ENCODE results near the gene SMARCD1.
"Not testable (repeated sequence)": the region's sequence is repeated elsewhere in the genome, so short reads cannot be mapped to it uniquely, and the experiment has no call there.

SMARCD1 gene

GRCh38 chr12:50078281-50078680, 6.9 kb upstream of the SMARCD1 start:
- no peak for DNase-seq

GRCh38 chr12:50079771-50080170, 5.4 kb upstream of the SMARCD1 start:
- DNase-seq, result no peak

GRCh38 chr12:50081096-50081808, 3.9 kb upstream of the SMARCD1 start:
- DNase-seq, result no peak

GRCh38 chr12:50082644-50083043, 2.5 kb upstream of the SMARCD1 start:
- DNase-seq, result no peak

GRCh38 chr12:50083301-50083700, 1.8 kb upstream of the SMARCD1 start:
- no peak for DNase-seq

- DNase-seq, result not testable (repeated sequence)
These were observed 750 bp upstream of the SMARCD1 start for GRCh38 chr12:50084409-50084774.

- DNase-seq, result no peak
These were observed 502 bp downstream of the SMARCD1 start for GRCh38 chr12:50085615-50086072.

- no peak for DNase-seq
These were observed 1.0 kb downstream of the SMARCD1 start for GRCh38 chr12:50086148-50086547.

- DNase-seq, result no peak
These were observed 2.0 kb downstream of the SMARCD1 start for GRCh38 chr12:50087151-50087550.

GRCh38 chr12:50087995-50088394, 2.9 kb downstream of the SMARCD1 start:
- DNase-seq, result no peak

GRCh38 chr12:50088577-50089335, 3.6 kb downstream of the SMARCD1 start:
- DNase-seq, result peak; percentile 3

GRCh38 chr12:50089730-50090129, 4.6 kb downstream of the SMARCD1 start:
- DNase-seq, result no peak

- DNase-seq, result no peak
These were observed 5.2 kb downstream of the SMARCD1 start for GRCh38 chr12:50090391-50090790.

GRCh38 chr12:50097952-50098351, 12.8 kb downstream of the SMARCD1 start:
- no peak for DNase-seq

- no peak for DNase-seq
These were observed 14.3 kb downstream of the SMARCD1 start for GRCh38 chr12:50099302-50100008.

GRCh38 chr12:50100561-50100960, 15.4 kb downstream of the SMARCD1 start:
- DNase-seq, result no peak

GRCh38 chr12:50101663-50102062, 16.5 kb downstream of the SMARCD1 start:
- DNase-seq, result no peak

- no peak for DNase-seq
These were observed 17.0 kb downstream of the SMARCD1 start for GRCh38 chr12:50102131-50102531.

- DNase-seq, result no peak
These were observed 17.6 kb downstream of the SMARCD1 start for GRCh38 chr12:50102646-50103309.

GRCh38 chr12:50103351-50103750, 18.2 kb downstream of the SMARCD1 start:
- no peak for DNase-seq

GRCh38 chr12:50103767-50104321, 18.7 kb downstream of the SMARCD1 start, which contains the start of gene GPD1:
Gene GPD1 (plus strand): TSS chr12:50104008. CDS start chr12:50104051, 43 bp downstream.
- DNase-seq, result peak; percentile 41

Data from NCI-H345 (cell line).